ENCODE data around the gene AATF.

Gene AATF

DNA sequence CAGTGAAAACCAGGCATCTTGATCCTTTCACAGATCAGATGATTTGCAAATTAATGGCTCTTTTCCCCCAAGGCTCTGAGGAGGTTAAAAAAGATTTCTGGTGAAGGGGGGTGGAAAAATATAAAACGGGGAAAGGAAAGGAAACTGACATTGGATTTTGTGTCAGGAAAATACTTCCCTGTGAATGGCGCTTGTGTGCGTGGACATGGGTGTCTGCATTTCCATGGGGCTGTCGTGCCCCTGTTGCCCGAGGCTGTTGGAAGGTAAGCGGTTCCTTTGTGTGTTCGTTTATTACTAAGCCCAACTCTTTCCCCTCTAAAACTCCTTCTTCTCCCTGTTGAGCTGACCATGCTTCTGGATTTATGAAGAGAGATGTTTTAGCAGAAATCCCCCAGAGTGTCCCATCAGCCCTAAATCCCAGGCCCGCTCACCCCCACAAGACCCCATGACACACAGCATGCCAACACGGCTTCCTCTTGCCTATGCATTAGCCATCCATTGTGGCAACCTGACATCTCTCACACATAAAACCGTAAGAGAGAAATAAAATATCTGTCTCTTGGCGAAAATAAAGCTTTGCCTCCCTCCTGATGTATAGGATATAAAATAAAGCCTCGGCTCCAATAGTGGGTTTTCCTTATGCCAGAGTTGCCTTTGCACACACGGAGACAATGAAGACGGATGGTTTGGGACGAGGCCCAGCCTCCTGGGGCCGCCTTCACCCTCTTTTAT lies 18.7 kb upstream of the AATF start:
- no peak for DNase-seq (ENCODE audit: extremely low read depth in 1 of 2, low read depth in 1 of 2)

DNA sequence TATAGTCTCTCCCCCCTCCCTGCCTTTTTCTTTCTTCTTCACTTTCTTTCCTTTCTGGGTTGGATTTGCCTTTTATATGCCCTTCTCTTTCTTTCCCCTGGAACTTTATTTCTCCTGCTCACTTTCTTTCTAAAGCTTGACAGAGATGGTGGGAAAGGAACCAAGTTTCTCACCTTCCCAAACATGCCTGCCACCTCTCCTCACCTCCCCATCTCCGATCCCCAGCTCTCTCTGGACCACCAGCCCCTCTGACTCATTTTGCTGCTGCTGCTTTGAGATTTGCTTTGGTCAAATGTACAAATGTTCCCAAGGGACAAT lies 18.2 kb upstream of the AATF start:
- DNase-seq (ENCODE audit: extremely low read depth in 1 of 2, low read depth in 1 of 2), result no peak

DNA sequence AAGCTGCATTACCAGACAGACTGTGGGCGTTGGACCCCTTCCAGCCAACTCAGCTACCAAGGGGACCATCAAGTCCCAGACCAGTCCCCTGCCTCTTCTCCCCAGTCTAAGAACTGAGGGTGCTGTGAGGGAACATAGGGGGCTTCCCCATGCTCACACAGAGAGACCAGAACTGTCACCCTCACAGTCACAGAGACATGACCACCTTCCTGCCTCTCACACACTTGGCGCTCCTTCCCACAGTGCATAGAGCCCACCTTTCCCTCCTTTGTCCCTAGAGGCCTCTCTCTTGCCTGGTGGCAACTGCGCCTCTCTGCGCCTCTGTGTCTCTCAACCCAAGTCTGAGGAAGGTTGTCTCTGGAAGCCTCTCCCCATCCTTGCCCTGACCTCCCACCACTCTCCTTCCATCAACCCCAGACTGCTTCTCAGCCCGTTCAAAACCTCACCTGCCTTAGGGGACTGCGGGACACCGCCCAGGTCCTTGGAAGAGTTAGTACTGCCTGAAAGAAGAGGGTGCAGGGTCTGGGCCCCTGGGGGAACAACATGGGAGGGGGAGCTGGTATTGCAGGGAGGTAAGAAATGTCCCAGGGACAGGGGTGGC lies 17.6 kb upstream of the AATF start:
- no peak for DNase-seq (ENCODE audit: extremely low read depth in 1 of 2, low read depth in 1 of 2)

DNA sequence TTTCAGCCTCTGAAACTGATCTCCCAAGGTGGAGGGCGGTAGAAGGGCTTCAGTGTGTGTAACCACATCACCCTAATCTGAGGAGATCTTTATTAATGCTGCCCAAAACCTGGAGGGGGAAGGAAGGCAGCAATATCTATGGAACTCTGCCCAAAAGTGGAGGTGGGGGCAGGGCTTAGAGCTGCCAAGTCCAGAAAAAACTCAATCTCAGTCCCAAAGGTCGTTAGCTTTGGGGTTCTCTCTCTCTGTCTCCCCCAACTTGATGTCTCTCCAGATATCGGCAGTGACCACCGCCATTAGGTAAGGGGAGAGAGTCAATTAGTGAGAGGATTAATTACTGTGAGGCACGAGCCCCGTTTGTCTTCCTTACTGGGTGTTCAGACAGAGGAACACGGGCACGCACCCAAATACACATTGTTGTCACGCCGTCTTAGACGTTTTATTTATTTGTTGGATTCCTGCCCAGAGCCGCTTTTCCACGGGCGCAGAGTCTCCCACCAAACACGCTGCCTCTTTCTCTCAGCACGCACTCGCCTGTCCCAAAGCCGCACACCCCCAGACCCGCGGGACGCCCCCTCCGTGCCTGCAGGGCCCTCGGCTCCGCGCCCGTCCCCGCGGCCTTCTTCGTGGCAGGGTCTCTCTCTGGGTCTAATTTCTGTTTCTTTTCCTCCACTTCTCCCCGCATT lies 16.9 kb upstream of the AATF start:
- no peak for DNase-seq (ENCODE audit: extremely low read depth in 1 of 2, low read depth in 1 of 2)

DNA sequence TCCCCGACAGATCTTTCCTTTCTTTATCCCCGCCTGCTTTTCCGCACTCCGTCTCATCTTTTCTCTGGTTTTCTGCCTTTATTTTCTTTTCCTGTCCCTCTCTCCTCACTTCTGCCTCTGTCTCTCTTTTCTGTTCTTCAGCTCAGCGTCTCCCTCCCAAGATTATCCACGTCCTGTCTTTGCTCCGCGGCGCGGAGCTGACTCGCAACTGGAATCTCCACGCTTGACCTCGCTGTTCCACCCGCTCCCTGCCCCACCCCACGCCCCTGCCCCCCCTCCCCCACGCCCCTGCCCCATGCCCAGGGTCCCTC lies 16.4 kb upstream of the AATF start:
- no peak for DNase-seq (ENCODE audit: extremely low read depth in 1 of 2, low read depth in 1 of 2)

DNA sequence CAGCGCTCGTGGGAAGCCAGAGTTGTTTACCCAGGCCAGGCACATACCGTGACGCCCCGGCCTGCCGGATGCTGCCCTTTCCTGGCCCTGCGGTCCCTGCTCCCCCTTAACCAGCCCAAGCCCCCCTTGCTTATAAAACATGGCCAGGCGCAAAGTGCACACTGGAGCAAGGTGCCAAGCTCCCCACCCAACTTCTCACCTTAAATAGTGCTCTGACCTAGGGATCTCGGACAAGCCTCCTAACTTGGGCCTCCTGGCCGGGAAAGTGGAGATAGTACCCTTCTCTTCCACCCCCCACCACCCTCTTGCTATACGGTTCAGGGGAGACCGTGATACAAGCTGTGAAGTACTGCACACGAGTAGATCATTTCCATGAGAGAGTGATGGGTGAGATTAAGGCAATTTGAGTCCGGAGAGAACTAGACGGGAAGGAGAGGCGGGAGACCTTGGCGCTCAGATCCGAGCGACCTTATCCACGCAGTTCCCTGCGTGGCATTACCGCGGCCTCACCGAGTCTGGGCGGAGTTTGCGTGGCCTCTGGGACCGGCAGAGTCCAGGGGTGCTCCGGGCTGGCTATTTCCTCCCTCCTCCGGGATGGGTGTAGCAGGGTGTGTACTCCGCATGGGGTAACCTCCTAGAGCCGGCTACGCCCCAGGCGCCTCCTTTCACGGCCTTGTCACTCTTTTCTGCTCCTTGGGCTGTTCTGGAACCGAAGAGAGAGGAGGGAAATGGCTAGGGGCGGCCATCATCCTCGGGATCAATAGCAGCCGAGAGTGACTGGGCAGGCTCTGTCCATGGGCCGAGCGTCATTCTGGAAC lies 15.9 kb upstream of the AATF start:
- no peak for DNase-seq (ENCODE audit: extremely low read depth in 1 of 2, low read depth in 1 of 2)

DNA sequence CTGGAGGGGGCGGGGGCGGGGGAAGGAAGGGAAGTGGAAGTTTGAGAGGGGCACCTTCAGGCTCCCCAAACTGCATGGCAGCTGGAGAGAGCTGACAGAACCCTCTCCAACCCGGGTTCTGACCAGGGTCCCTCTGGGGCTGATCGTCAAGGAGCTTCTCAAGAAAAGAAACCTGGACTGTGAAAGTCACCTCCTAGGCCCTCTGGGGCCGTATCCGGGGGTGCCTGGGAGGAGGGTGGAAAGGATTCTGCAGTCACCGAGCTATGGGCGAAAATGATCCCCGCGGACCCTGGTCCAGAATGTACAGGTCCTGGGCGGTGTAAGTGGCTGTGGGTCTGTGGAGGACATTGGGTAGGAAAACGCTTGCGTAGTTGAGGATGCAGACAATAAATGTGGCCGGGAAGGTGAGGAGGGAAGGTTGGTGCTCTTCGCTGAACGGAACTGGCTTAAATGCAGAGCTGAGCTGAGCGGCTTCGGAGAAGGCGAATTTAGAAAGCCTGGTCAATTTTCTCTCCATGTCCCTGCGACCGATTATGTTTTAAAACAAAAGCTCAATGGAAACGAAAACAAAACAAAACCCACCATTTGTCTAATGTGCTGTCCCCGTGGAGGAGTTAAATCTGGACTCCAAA lies 15.1 kb upstream of the AATF start:
- no peak for DNase-seq (ENCODE audit: extremely low read depth in 1 of 2, low read depth in 1 of 2)

DNA sequence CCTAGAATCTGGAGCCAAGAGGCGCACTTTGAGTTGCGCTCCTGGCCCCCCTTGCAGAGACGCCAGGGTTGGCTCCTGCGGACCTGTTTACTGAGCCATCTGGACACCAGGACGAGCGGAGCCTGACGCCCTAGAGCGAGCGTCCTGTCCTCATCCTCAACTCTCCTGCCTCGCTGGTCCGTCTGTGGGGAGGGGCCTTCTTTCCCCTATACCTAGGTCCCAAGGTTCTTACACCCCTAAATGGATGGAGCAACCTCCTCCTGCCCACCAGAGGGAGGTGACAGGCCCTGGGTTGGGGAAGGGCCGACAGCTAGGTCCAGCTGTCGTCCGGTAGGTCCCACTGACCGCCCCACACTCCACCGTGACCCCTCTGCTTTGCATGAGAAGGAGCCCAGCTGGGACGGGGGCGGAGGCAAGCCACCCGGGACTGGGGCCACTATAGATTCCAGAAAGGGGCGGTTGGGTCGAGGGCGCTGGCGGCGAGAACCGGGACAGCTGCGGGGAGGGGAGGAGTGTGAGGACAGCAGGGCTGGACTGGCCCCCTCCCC lies 14.5 kb upstream of the AATF start:
- no peak for DNase-seq (ENCODE audit: extremely low read depth in 1 of 2, low read depth in 1 of 2)

DNA sequence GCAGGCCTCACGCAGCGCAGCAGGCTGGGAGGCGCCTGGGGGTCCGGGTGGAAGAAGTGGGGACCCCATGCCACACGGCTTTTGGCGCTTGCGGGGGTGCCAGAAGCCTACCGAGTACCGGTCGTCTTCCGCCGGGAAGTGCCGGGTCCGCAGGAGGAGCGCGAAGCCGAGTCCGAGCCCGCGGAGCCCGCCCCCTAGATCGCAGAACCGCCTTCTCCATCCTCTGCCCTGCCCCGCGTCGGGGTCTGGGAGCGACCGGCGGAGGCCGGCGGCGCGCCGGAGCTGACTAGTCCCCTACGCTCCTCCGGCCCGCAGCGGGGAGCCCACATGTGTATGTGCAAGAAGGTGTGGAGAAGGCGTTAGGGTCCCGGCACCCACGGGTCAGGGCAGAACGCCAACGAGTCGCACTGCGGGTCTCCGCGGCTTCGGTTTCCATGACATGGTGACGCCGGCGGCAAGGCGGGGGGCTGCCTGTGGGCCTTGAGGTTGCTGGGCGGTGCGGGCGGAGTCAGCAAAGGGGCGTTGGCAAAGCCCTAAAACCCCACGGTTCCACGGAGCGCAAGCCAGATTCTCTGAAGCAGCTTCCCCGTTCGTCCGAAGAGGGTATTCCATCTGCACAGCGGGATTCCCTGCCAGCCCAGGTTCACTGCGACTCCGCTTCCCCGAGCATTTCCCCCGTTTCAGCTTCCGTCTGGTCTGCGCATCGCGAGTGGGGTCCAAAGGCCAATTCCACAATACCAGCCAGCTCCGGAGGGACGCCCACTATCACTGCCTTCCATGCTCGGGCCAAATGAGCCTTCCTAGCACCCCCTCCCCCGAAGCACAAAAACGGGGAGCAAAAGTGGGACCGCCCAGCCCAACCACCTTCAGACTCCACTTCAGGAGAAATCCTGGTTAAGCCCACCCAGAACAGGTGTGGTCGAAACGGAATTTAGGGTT lies 13.8 kb upstream of the AATF start:
- no peak for DNase-seq (ENCODE audit: extremely low read depth in 1 of 2, low read depth in 1 of 2)

DNA sequence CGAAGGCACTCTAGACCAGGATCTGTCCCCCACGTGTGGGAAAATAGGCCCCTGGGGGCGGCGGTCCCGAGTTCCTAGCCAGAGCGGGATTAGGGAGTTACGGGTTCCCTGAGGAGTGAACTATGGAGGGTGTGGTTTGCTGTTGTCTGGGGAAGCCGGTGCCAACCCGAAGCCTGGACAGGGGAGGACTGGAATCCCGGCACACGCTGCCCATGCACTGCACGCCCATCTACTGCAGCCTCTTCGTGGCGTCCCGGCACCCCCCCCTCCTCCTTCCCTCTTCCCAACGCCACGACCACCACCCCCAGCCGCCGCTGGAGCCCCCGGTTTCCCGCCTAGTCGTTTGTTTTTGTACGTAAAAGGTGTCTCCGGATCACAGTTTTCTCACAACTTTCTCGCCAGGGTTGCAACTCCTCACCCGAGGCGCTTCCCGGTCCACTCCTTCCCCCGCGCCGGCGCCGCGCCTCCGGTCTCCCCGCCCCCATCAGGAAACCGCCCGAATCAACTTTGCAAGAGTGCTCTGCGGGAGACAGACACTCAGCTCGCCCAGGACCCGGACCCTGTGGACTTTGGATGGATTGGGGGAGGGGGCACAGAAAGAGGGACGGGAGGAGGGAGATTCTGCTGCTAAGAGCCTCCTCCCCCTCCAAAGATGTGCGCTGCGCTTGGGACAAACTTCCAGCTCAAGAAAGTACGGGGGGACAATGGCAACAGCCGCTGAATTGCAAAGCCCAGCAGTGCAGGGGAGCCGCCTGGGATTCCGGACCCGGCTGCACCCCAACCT lies 12.9 kb upstream of the AATF start:
- no peak for DNase-seq (ENCODE audit: extremely low read depth in 1 of 2, low read depth in 1 of 2)

DNA sequence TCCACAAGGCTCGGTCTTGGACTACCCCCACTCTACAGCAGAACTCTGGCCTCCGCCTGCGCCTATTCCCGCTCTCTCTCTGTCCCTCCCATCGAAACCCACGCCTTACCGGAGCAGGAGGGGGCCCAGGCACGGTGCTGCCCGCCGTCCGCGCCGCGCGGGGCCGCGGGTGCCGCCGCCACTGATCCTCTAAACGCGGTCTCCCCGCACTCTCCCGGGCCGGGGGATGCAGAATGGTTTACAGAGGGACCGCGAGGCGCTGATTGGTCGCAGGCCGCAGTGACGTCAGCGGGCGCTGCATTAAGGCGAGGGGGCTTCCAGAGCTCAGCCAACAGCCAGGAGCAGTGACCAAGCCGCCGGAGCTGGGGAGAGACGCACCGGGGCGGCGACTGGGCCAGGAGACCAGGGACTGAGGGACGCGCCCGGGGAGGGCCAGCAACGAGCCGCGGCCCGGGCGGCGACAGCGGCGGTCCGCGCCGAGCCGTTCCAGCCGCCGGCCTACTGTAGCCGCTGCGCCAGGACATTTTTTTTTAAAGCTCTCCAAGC lies 12.2 kb upstream of the AATF start:
- DNase-seq (ENCODE audit: extremely low read depth in 1 of 2, low read depth in 1 of 2), result no peak

DNA sequence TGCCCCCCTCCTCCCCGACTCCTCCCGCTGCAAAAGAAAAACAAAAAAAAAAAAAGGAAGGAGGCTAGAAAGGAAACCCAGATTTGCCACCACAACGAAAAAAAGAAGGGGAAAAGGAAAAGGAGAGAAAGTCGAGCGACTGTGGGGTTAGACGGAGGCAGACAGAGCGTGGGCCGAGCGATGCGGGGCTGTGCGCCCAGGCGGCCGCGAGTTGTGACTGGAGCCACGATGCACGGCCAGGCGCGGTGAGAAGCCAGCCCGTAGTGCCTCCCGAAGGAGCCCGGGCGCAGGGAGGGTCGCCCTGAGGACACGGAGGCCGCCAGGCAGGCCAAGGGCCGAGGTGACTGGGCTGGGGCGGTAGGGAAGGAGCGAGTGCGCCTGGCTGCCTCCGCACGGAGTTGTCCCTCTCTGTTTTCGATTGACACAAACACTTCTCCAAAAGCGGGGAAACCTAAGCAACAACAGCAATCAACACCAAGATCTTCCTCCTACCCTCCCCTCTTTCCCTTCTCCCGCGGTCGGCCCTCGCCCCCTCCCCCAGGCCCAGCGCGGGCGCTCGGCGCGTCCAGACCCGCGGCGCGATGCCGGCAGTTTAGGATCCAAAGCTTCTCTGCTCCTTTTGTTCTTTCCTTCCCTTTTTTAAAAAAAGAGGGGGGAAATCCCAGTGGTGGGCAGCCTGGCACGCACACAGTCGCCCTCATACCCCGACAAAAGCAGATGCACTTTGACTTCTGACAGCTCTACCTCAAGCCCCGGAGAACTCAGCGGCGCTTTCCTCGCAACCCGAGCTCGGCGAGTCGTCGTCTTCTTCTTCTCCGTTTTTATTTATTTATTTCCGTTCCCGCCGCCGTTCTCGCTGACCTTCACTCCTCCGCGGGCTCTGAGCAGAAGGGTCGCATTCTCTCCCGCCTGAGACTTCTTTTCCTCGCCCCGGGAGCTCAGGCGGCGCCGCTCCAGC lies 11.5 kb upstream of the AATF start, which contains the start of gene LHX1:
TSS of gene LHX1 (plus strand) at position 475 of the 958 bp plus-strand sequence. CDS start 723 bp downstream, outside the sequence.
- no peak for DNase-seq (ENCODE audit: extremely low read depth in 1 of 2, low read depth in 1 of 2)

DNA sequence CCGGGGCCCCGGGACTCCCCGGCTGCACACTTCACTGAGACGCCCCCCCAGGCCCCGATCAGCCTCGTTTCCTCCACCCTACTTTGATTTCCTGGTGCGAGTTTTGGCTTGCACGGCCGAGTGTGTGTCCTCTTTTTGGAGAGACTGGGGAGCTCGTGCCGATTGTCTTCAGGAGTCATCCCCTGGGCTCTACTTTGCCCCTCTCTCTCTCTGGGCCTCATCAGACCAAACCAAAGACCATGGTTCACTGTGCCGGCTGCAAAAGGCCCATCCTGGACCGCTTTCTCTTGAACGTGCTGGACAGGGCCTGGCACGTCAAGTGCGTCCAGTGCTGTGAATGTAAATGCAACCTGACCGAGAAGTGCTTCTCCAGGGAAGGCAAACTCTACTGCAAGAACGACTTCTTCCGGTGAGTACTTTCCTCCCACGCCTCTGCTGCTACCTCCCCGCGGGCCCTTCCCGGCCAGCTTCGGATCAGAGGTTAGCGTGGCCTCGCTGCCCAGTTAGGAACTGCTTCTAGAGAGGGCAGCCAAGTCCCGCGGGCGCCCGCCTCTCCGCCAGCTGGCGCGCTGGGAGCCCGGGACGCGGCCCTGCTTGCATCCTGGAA lies 10.7 kb upstream of the AATF start:
- no peak for DNase-seq (ENCODE audit: extremely low read depth in 1 of 2, low read depth in 1 of 2)

DNA sequence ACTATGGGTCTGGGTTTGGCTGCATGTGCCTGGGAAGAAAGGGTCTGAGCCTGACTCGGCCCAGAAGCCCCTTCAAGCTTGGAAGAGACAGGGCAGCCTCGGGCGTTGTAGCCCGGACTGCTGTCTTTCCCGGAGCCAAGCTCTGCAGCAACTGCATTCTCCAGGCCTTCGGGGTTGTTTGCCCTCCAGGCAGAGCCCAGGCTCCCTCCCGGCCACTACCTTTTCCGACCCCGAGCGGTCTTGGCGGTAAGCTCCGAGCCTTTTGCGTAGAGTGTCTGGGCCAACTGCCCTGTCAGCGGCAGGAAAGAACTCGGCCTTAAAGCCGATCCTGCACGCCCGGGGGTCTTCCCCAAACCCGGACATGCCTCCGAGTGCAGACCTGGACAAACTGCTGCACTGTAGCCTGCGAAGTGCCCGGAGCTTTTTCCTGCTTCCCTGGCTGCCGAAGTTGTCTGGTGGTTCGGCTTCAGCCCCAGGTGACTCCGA lies 10.1 kb upstream of the AATF start:
- no peak for DNase-seq (ENCODE audit: extremely low read depth in 1 of 2, low read depth in 1 of 2)

DNA sequence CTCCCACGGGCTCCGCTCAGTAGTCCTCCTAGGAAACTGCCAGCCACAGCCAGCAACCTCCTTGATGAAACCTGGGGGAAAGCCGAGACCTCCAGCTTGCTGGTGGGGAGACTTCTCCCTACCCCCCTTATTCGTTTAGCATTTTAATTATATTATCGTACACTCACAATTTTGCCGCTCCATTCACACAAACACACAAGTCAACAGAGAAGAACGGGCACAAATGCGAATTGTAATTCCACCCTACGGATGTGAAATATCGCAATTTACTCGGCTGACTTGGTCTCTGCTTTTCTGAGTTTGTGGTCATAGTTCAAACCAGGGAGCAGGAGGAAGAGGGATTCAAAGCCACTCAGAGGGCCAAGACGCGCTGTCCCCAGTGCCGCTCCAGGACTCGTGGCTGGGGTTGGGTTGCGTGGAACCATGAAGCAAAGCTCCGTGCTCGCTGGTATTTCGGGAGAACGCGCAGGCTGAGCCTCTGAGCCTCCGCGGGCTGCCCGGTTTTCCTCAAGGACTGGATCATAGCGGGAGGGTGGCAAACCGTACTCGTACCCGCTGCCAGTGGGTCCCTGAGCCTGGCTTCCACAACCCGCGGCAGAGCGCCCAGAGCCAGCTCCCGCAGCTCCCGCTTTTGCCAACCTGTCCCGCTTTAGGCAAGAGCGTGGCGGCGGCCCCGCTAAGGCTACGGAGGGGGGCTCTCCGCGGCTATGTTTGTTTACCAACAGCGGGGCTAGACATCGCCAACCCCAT lies 9.5 kb upstream of the AATF start:
- no peak for DNase-seq (ENCODE audit: extremely low read depth in 1 of 2, low read depth in 1 of 2)

DNA sequence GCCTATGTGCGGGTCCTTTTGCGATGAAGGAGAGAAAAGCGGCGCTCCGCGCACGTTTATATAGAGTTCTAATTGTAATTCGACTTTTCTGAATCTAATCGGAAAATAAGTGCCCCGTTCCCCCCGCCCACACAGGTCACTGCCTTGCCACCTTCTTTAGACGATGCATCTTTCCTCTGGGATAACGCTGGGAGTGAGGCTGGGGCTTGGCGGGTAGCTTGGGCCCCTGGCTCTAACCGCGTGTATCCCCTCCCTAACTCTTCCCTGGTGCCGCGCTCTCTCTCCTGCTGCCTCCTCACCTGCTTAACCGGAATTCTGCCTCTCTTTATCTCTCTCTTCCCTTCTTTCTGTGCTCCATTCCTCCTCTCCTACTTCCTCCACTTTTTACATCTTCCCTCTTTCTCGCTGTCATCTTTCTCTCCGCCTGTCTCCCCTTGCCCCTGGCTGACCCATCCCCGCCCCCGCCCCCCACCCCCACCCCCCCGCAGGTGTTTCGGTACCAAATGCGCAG lies 8.9 kb upstream of the AATF start:
- DNase-seq (ENCODE audit: extremely low read depth in 1 of 2, low read depth in 1 of 2), result no peak

Measured in activated CD8-positive, alpha-beta memory T cell treated with anti-CD3 and anti-CD28 coated beads for 1 hour (primary cell).